Panc1 (cell line): Measurements from ENCODE around the gene DDX4. TPM values are rescaled to one million over a fixed set of nuclear protein-coding genes. Genes with fewer than 3 reads are reported as not detected.

ENCODE experiments used
- ATAC-seq: fragments of 200-7000 bp; cut with Tn5 transposase; 2 replicates; pipeline ENCODE4 v1.9.1; 2020; ENCODE audit warnings: mild to moderate bottlenecking, moderate library complexity
- BruUV-seq: library from RNA; stranded (reverse); fragments of 400-500 nt; replicated peaks from 2 replicates; lab custom pipeline; 2021; lab: Mats Ljungman, UMichigan
- CTCF ChIA-PET: fragments of 300-600 bp; sonication (Branson Sonifier 250); formaldehyde crosslinking; loops from one replicate; lab custom pipeline; 2022; ENCODE audit warnings: antibody characterized with exemption; lab: Charles Lee
- POLR2A ChIA-PET: fragments of 300-600 bp; sonication (Branson Sonifier 250); formaldehyde crosslinking; loops from one replicate; lab custom pipeline; 2022; ENCODE audit warnings: antibody characterized with exemption; lab: Charles Lee
- DNase-seq: peaks from one replicate; pipeline ENCODE4 v3.0.0-alpha.2; 2010; ENCODE audit warnings: low read depth, low spot score
- H3K27ac ChIP-seq: 2 replicates; pipeline ENCODE4 v1.5.1; 2011; ENCODE audit warnings: mild to moderate bottlenecking, low read length, inconsistent platforms
- H3K27me3 ChIP-seq: fragments of 200-500 bp; sonication (Bioruptor generic); 2 replicates; pipeline ENCODE4 v1.6.0; 2014; ENCODE audit warnings: low read length, inconsistent platforms; ENCODE audit not compliant: control insufficient read depth, insufficient read depth
- H3K36me3 ChIP-seq: fragments of 200-500 bp; sonication (Bioruptor generic); 2 replicates; pipeline ENCODE4 v1.5.1; 2014; ENCODE audit warnings: inconsistent platforms, mild to moderate bottlenecking, low read length, moderate library complexity; ENCODE audit not compliant: control insufficient read depth, insufficient read depth
- H3K4me1 ChIP-seq: 2 replicates; pipeline ENCODE4 v1.5.1; 2011; ENCODE audit warnings: inconsistent platforms, mild to moderate bottlenecking, low read length, moderate library complexity; ENCODE audit not compliant: control insufficient read depth, insufficient read depth
- H3K4me3 ChIP-seq, 2 experiments: 2 replicates each; pipeline ENCODE4 v1.5.1; 2011 to 2012; ENCODE audit warnings: low read depth in 2 of 2, low read length in 2 of 2, mild to moderate bottlenecking in 2 of 2, inconsistent platforms in 1 of 2, moderate library complexity in 1 of 2
- H3K9me3 ChIP-seq: fragments of 200-500 bp; sonication (Bioruptor generic); 2 replicates; pipeline ENCODE4 v1.5.1; 2014; ENCODE audit warnings: low read depth, mild to moderate bottlenecking, inconsistent platforms, low read length, moderate library complexity; ENCODE audit not compliant: control insufficient read depth, insufficient read depth
- CTCF ChIP-seq: fragments of 450-650 bp; IDR thresholded peaks from 2 replicates; pipeline ENCODE4 v1.5.1; 2017; ENCODE audit warnings: mild to moderate bottlenecking
- POLR2AphosphoS5 ChIP-seq: IDR thresholded peaks from 2 replicates; pipeline ENCODE4 v1.6.1; 2012; ENCODE audit warnings: mild to moderate bottlenecking, low read depth, low read length, moderate library complexity
- REST ChIP-seq, 2 experiments: IDR thresholded peaks; 2 replicates each; pipeline ENCODE4 v1.6.1; 2011 to 2012; ENCODE audit warnings: low read depth in 2 of 2, control low read depth in 1 of 2, low read length in 1 of 2, mild to moderate bottlenecking in 1 of 2, moderate library complexity in 1 of 2; ENCODE audit not compliant: insufficient read depth in 1 of 2
- SIN3A ChIP-seq: IDR thresholded peaks from 2 replicates; pipeline ENCODE4 v1.6.1; 2012; ENCODE audit warnings: low read depth, mild to moderate bottlenecking, low read length, moderate library complexity, borderline replicate concordance; ENCODE audit not compliant: insufficient read depth
- TCF7L2 ChIP-seq: IDR thresholded peaks from 2 replicates; pipeline ENCODE4 v1.6.1; 2011; ENCODE audit warnings: mild to moderate bottlenecking, low read depth, low read length, inconsistent platforms
- in situ Hi-C: cut with HindIII; loops from 2 replicates; pipeline ENCODE4 v1.10.0; 2016; ENCODE audit warnings: low sequenced_read_pairs, low pct_unique_long_range_greater_than_20kb
- intact Hi-C: fragments of 100-400 bp; cut with micrococcal nuclease; formaldehyde crosslinking; loops from one replicate; pipeline ENCODE4 v1.10.0; 2022; ENCODE audit not compliant: unreplicated experiment
- total RNA-seq: library from RNA; stranded (reverse); gene quantifications from one replicate; pipeline ENCODE4 v1.2.1, GENCODE V29; 2021; ENCODE audit not compliant: unreplicated experiment

Gene DDX4
- total RNA-seq, 1 experiment from 2014 or later: not detected

DNA sequence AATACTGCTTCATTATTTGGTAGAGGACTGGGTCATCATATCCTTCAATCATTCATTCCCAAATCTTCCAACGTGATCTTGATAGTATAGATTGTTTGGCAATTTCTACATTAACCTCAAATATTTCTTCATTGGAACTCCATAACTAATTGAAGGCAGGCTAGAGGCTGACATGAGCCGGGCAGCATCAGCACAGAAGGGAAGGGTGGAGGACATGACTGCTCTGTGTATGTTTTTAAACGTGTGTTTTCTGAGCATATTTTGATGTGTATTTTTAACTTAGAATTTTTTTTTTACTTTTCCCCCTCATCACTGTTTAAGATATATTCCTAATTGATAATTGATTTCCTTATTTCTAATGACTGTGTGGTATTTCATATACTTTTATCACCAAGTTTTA is 12.6 kb downstream of the DDX4 start:
- POLR2A ChIA-PET: no interaction called here
- ATAC-seq (no peak), DNase-seq (no peak)
- TF ChIP-seq TCF7L2 (no peak), REST (IDR thresholded peaks at IDR 0.05; ENCODE audit: insufficient read depth in 1 of 2, low read depth in 2 of 2, low read length in 1 of 2) (no peak), SIN3A (no peak)
- Histone ChIP-seq H3K36me3 (no peaks in the 10 kb centered on the region), H3K27me3 (no peaks in the 10 kb centered on the region), H3K4me1 (no peaks in the 10 kb centered on the region), H3K4me3 (no peak overlapping the region), H3K27ac (no peak overlapping the region), H3K9me3 (no peaks in the 10 kb centered on the region)
- in situ Hi-C loops (no loop called here), intact Hi-C loops (no loop called here)
- CTCF ChIA-PET: interaction anchor here (0.6 kb wide), 1 partner anchor 1351 kb away, joined by 3 read pairs; no protein-coding TSS in a partner anchor
- BruUV-seq: no TSS peak

DNA sequence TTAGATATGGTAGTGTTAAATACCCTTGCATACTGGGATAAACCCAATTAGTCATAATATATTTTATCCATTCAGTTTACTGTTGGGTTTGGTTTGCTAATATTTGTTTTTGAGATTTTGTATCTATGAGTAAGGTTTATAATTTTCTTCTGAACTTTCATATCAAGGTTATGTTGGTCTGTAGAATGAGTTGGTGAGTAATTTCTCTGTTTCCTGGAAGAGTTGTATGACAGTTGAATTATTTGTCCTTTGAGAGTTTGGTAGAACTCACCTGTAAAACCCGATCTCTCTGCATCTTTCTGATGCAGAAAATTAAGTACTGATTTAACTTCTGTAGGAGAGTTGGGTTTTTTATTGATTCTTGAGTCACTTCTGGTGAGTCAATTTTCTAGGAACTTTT is 20.4 kb downstream of the DDX4 start:
- DNase-seq (no peak), ATAC-seq (no peak)
- no peaks in the 10 kb centered on the region for H3K27me3 ChIP-seq
- in situ Hi-C loops: no loop called here
- no peaks in the 10 kb centered on the region for H3K4me1 ChIP-seq
- H3K4me3 ChIP-seq: no peak overlapping the region
- no peak overlapping the region for H3K27ac ChIP-seq
- POLR2A ChIA-PET: no interaction called here
- CTCF ChIA-PET: no interaction called here
- no peaks in the 10 kb centered on the region for H3K9me3 ChIP-seq
- no peaks in the 10 kb centered on the region for H3K36me3 ChIP-seq
- TF ChIP-seq TCF7L2: no peak
- no peak for TF ChIP-seq REST (IDR thresholded peaks at IDR 0.05; ENCODE audit: insufficient read depth in 1 of 2, low read depth in 2 of 2, low read length in 1 of 2)
- BruUV-seq: no TSS peak
- intact Hi-C loops: no loop called here

DNA sequence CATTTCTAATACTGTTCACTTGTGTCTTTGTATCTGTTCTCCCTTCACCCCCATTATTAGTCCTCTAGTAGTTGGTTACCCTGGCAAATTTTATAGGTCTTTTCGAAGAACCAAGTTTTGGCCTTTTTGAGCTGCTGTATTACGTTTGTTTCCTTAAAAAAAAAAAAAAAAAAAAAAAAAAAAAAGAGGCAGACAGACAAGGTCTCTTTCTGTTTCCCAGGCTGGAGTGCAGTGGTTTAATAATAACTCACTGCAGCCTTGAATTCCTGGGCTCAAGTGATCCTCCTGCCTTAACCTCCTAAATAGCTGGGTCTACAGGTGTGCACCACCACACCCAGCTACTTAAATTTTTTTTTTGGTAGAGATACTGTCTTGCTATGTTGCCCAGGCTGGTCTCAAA is 20.9 kb downstream of the DDX4 start:
- POLR2A ChIA-PET: no interaction called here

More for the DNA sequence above, 20.9 kb downstream of the DDX4 start:
- no peak for ATAC-seq
- no peaks in the 10 kb centered on the region for H3K36me3 ChIP-seq
- H3K4me3 ChIP-seq: no peak overlapping the region
- TF ChIP-seq POLR2AphosphoS5: no peak
- no peak for TF ChIP-seq SIN3A
- TF ChIP-seq TCF7L2: no peak
- no peak for TF ChIP-seq CTCF
- no peak for TF ChIP-seq REST (IDR thresholded peaks at IDR 0.05; ENCODE audit: insufficient read depth in 1 of 2, low read depth in 2 of 2, low read length in 1 of 2)
- no peaks in the 10 kb centered on the region for H3K4me1 ChIP-seq
- intact Hi-C loops: no loop called here
- H3K9me3 ChIP-seq: no peaks in the 10 kb centered on the region
- H3K27me3 ChIP-seq: no peaks in the 10 kb centered on the region
- BruUV-seq: no TSS peak
- no peak overlapping the region for H3K27ac ChIP-seq
- DNase-seq: no peak
- in situ Hi-C loops: no loop called here
- CTCF ChIA-PET: no interaction called here
